GM10248 (cell line): ENCODE data around the gene CLIC6.

Experiments
- CTCF ChIA-PET: fragments of 300-600 bp; sonication (Branson Sonifier 250); formaldehyde crosslinking; extraction: SDS; loops from one replicate; lab custom pipeline; 2021; ENCODE audit warnings: antibody characterized with exemption; lab: Yijun Ruan, JAX
- POLR2A ChIA-PET: fragments of 350-650 bp; sonication (Branson Sonifier 250); formaldehyde crosslinking; extraction: SDS; loops from one replicate; lab custom pipeline; 2020; ENCODE audit warnings: antibody characterized with exemption; lab: Yijun Ruan, JAX
- DNase-seq: peaks from one replicate; pipeline ENCODE4 v3.0.0; 2012; ENCODE audit errors: extremely low spot score
- TF ChIP-seq, protein P1 (sequence below): IDR thresholded peaks from 2 replicates; pipeline ENCODE4 v1.5.1; 2012; ENCODE audit warnings: mild to moderate bottlenecking, low read depth; ENCODE audit errors: extremely low read depth, missing control alignments, control extremely low read depth

The CLIC6 gene

DNA sequence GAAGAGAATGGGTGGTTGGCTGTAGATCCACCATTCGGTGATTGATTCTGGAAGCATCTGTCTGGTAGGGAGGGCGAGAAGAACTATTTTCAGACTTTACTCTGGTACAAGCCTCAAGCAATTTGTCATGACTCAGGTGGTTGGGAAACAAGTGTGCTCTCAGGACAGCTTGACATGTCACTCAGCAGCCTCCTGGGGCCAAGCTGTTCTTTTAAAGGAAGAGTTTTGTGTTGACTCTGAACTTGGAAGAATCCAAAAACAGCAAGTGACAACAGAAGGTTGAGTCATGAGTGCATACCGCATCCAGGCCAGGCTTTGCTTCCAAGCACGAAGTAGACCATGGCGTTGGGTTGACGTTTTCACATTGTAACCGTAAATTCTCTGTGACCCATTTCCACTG lies 65.9 kb downstream of the CLIC6 start:
- TF ChIP-seq, protein P1, sequence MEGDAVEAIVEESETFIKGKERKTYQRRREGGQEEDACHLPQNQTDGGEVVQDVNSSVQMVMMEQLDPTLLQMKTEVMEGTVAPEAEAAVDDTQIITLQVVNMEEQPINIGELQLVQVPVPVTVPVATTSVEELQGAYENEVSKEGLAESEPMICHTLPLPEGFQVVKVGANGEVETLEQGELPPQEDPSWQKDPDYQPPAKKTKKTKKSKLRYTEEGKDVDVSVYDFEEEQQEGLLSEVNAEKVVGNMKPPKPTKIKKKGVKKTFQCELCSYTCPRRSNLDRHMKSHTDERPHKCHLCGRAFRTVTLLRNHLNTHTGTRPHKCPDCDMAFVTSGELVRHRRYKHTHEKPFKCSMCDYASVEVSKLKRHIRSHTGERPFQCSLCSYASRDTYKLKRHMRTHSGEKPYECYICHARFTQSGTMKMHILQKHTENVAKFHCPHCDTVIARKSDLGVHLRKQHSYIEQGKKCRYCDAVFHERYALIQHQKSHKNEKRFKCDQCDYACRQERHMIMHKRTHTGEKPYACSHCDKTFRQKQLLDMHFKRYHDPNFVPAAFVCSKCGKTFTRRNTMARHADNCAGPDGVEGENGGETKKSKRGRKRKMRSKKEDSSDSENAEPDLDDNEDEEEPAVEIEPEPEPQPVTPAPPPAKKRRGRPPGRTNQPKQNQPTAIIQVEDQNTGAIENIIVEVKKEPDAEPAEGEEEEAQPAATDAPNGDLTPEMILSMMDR, result no peak
- CTCF ChIA-PET, result interaction anchor here (1.7 to 3.2 kb wide), 3 partner anchors 9 to 12 kb away, joined by 4 to 14 read pairs (median 9); no protein-coding TSS in a partner anchor
- POLR2A ChIA-PET, result no interaction called here
- DNase-seq, result no peak

DNA sequence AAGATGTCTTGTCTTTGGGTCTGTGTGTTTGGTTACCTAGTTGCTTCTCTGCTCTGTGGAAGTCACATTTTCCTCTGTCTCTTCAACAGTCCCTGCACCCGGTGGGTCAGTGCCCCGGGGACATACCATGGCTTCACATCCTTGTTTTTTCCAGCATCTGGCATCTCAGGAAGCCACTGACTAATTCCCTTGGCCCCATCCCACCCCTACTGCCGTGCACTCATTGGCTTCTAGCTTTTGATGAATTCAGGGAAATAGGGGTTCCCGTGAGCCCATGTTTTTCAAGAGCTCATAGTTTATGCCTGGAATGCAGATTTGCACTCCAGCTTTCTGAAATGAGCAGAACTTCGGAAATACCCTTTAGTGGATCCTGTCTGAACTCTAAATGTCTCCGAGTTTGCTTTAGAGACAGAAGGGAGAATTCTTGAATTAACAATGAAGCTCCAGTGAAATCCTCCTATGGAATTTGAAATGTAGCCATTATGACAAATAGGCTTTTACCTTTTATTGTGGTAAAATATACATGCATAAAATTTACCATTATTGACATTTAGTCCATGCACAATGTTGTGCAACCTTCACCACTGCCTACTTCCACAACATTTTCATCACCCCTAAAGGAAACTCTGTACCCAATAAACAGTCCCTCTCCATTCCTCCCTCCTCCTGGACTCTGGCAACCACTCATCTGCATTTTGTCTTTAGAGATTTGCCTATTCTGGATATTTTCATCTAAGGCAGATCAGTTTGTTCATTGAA lies 67.5 kb downstream of the CLIC6 start:
- DNase-seq, result no peak
- CTCF ChIA-PET, result interaction anchor here (3.2 kb wide), 1 partner anchor 9 kb away, joined by 12 read pairs; no protein-coding TSS in a partner anchor
- TF ChIP-seq, protein P1, result no peak
- POLR2A ChIA-PET, result no interaction called here

DNA sequence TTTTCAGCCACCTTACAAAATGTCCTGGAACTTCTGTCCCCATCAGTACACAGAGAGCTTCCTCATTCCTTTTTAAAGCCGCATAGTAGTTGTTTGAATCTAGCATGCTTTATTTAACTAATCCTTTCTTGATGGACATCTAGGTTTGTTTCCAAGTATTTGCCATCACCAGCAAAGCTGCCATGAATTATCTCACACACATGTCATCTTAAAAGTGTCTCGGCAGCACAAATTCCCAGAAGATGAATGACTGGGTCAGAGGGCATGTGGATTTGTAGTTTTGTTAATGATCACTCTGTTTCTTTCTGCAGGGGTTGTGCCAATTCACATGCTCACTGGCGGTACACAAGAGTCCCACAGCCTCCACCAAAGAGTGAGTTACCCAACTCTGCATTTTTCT lies 68.3 kb downstream of the CLIC6 start:
- TF ChIP-seq, protein P1, result no peak
- DNase-seq, result no peak
- ChIA-PET POLR2A (no interaction called here), CTCF (interaction anchor here (2.5 to 3.2 kb wide), 2 partner anchors 9 to 15 kb away, joined by 12 read pairs; no protein-coding TSS in a partner anchor)

DNA sequence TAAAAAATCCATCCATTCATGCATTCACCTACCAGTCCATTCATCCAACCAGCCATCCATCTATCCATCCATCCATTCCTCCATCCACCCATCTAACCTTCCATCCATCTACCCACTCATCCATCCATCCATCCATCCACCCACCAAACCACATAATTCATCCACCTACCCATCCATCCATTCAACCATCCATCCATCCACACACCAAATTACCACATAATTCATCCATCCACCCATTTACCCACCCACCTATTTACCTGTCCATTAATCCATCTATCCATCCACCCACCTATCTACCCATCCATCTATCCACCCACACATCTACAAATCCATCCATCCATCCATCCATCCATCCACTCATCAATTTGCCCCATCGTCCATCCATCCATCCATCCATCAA lies 71.4 kb downstream of the CLIC6 start:
- POLR2A ChIA-PET, result no interaction called here
- TF ChIP-seq, protein P1, result no peak
- DNase-seq, result no peak
- CTCF ChIA-PET, result interaction anchor here (1.5 kb wide), 1 partner anchor 17 kb away, joined by 3 read pairs; no protein-coding TSS in a partner anchor

DNA sequence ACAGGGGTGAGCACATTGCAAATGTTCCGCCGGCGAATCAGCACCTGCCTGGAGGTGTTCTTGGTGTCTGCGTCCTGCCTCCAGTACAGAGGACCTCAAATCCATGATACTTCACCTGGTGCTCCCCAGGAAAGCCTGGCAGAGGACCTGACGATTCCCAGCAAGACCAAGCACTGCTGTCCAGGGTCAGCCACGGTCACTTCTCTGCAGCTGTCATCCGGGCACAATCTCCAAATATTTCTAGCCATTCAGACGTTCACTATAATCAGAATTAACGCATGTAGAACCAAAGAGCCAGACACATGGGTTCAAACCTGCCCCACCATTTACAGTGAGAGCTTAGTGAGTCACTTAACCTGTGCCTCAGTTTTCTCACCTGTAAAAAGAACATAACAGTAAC lies 74.5 kb downstream of the CLIC6 start:
- ChIA-PET CTCF (interaction anchor here (0.9 to 3.2 kb wide), 4 partner anchors 8 to 1097 kb away, joined by 3 to 26 read pairs (median 4); no protein-coding TSS in a partner anchor), POLR2A (no interaction called here)
- no peak for DNase-seq
- TF ChIP-seq, protein P1, result no peak

DNA sequence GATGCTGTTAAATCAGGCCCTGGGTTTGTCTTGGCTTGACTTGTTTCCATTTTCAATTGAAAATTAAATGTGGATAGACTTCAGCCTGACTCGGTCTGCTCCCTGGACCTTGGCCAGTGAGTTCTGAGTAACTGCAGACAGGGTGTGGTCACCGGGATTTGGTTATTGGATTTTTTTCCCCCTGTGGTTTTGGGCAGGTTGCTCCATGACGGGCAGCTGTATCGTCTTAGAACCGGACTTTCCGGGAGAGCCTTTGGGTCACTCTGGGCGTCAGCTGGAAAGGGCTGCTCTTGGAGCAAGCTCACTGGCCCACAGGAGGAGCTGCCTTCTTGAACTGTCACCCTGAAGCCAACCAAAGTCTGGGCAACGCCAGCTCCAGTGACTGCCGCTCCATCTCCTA lies 75.0 kb downstream of the CLIC6 start:
- POLR2A ChIA-PET, result no interaction called here
- TF ChIP-seq, protein P1, result no peak
- CTCF ChIA-PET, result interaction anchor here (0.9 to 3.2 kb wide), 5 partner anchors 9 to 1096 kb away, joined by 3 to 26 read pairs (median 4); no protein-coding TSS in a partner anchor
- no peak for DNase-seq
